B cell (primary cell): Measurements from ENCODE around the gene PPP1R36. TPM values are rescaled to one million over a fixed set of nuclear protein-coding genes. Genes with fewer than 3 reads are reported as not detected.
"Not testable (repeated sequence)": the region's sequence is repeated elsewhere in the genome, so short reads cannot be mapped to it uniquely, and the experiment has no call there.

ENCODE experiments used
- ATAC-seq: fragments of 200-7000 bp; cut with Tn5 transposase; one replicate; pipeline ENCODE4 v1.10.0; 2021; ENCODE audit warnings: low read depth, mild to moderate bottlenecking, moderate number of reproducible peaks, moderate library complexity
- CTCF ChIA-PET: fragments of 350-600 bp; sonication (Branson Sonifier 250); formaldehyde crosslinking; loops from one replicate; lab custom pipeline; 2021; ENCODE audit warnings: antibody characterized with exemption, inconsistent platforms; lab: Charles Lee
- POLR2A ChIA-PET: fragments of 350-600 bp; sonication (Branson Sonifier 250); formaldehyde crosslinking; loops from one replicate; lab custom pipeline; 2021; ENCODE audit warnings: antibody characterized with exemption; lab: Charles Lee
- DNase-seq: peaks from one replicate; pipeline ENCODE4 v3.0.0; 2013
- H2AFZ ChIP-seq: 2 replicates; pipeline ENCODE4 v1.6.1; 2012; ENCODE audit warnings: mild to moderate bottlenecking, low read depth, low read length; ENCODE audit not compliant: insufficient read depth, poor library complexity, severe bottlenecking
- H3K27ac ChIP-seq, 2 donors: 1 replicate in 1 of 2; 2 replicates in 1 of 2; pipeline ENCODE4 v1.5.1; 2012 to 2013; ENCODE audit warnings: low read length in 2 of 2, mild to moderate bottlenecking in 2 of 2, moderate library complexity in 1 of 2
- H3K27me3 ChIP-seq, 4 experiments: fragments of 200-600 bp in 1 of 4; sonication (generic) in 1 of 4; replicated peaks in 1 of 4; 1 replicate in 2 of 4; 2 replicates in 2 of 4; pipeline versions ENCODE4 v1.6.1 to v1.7.0; 2013 to 2016; ENCODE audit warnings: low read length in 3 of 4, mild to moderate bottlenecking in 2 of 4, mixed read lengths in 1 of 4, moderate library complexity in 1 of 4; ENCODE audit not compliant: insufficient read depth in 4 of 4, control insufficient read depth in 3 of 4; ENCODE audit errors: control extremely low read depth in 1 of 4
- H3K36me3 ChIP-seq, 2 experiments: replicated peaks in 1 of 2; 1 replicate in 1 of 2; 2 replicates in 1 of 2; pipeline versions ENCODE4 v1.6.1 to v1.7.1; 2013; ENCODE audit warnings: low read length in 1 of 2; ENCODE audit not compliant: insufficient read depth in 2 of 2, control insufficient read depth in 1 of 2; ENCODE audit errors: control extremely low read depth in 1 of 2, extremely low read depth in 1 of 2
- H3K4me1 ChIP-seq, 2 donors: fragments of 200-600 bp in 1 of 2; sonication (generic) in 1 of 2; 1 replicate in 1 of 2; 2 replicates in 1 of 2; pipeline versions ENCODE4 v1.5.1 to v1.6.1; 2013 to 2017; ENCODE audit warnings: low read length in 2 of 2; ENCODE audit not compliant: control insufficient read depth in 2 of 2, insufficient read depth in 2 of 2
- H3K4me2 ChIP-seq: replicated peaks from 2 replicates; pipeline ENCODE3; 2012; ENCODE audit warnings: mild to moderate bottlenecking, low read depth, low read length; ENCODE audit not compliant: poor library complexity, severe bottlenecking
- H3K4me3 ChIP-seq, 5 experiments: fragments of 200-600 bp in 1 of 5; sonication (generic) in 1 of 5; 1 replicate in 3 of 5; 2 replicates in 2 of 5; pipeline versions ENCODE4 v1.5.1 to v1.7.0; 2011 to 2016; ENCODE audit warnings: low read length in 4 of 5, mild to moderate bottlenecking in 4 of 5, low read depth in 2 of 5, control low read depth in 1 of 5, moderate library complexity in 1 of 5; ENCODE audit not compliant: insufficient read depth in 1 of 5; ENCODE audit errors: control extremely low read depth in 1 of 5, extremely low read depth in 1 of 5
- H3K79me2 ChIP-seq: fragments of 200-600 bp; sonication (generic); one replicate; pipeline ENCODE4 v1.6.0; 2016; ENCODE audit warnings: low read length; ENCODE audit not compliant: control insufficient read depth, insufficient read depth
- H3K9ac ChIP-seq: fragments of 200-600 bp; sonication (generic); 2 replicates; pipeline ENCODE4 v1.6.1; 2017; ENCODE audit warnings: mild to moderate bottlenecking, low read length, moderate library complexity
- H3K9me3 ChIP-seq, 3 donors: one replicate each; pipeline versions ENCODE4 v1.6.1 to v1.7.1; 2013; ENCODE audit warnings: low read length in 2 of 3; ENCODE audit not compliant: control insufficient read depth in 2 of 3, insufficient read depth in 1 of 3; ENCODE audit errors: control extremely low read depth in 1 of 3
- H4K20me1 ChIP-seq: 2 replicates; pipeline ENCODE4 v1.6.0; 2012; ENCODE audit warnings: mild to moderate bottlenecking, low read length; ENCODE audit not compliant: insufficient read depth, control insufficient read depth, poor library complexity, severe bottlenecking
- H3K27ac Mint-ChIP-seq: one replicate; pipeline ENCODE4 v1.8.0; 2021; ENCODE audit warnings: mixed read lengths
- H3K27me3 Mint-ChIP-seq: one replicate; pipeline ENCODE4 v1.8.0; 2021; ENCODE audit warnings: mixed read lengths
- H3K4me1 Mint-ChIP-seq: one replicate; pipeline ENCODE4 v1.8.0; 2021; ENCODE audit warnings: mixed read lengths
- H3K4me3 Mint-ChIP-seq: one replicate; pipeline ENCODE4 v1.8.0; 2021; ENCODE audit warnings: mixed read lengths
- H3K9me3 Mint-ChIP-seq: one replicate; pipeline ENCODE4 v1.8.0; 2022; ENCODE audit warnings: mixed read lengths; ENCODE audit not compliant: insufficient read depth
- CTCF ChIP-seq: fragments of 200-600 bp; IDR thresholded peaks from one replicate; pipeline ENCODE4 v1.8.0; 2022; ENCODE audit warnings: antibody characterized with exemption, mild to moderate bottlenecking
- EZH2 ChIP-seq: IDR thresholded peaks from 2 replicates; pipeline ENCODE4 v1.6.1; 2012; ENCODE audit warnings: borderline replicate concordance, low read depth, mild to moderate bottlenecking, moderate library complexity, low read length; ENCODE audit not compliant: insufficient read depth, poor library complexity, severe bottlenecking
- WGBS: methylation state at CpG from one replicate; pipeline ENCODE4 v1.1.5; 2013; ENCODE audit warnings: missing lambda C conversion rate; ENCODE audit not compliant: insufficient coverage; 5-methylcytosine and 5-hydroxymethylcytosine counted together
- intact Hi-C: fragments of 100-400 bp; cut with micrococcal nuclease; formaldehyde crosslinking; loops from one replicate; pipeline ENCODE4 v1.10.0; 2022
- polyA plus RNA-seq: library from polyadenylated mRNA; depleted of rRNA; stranded (reverse); fragments of >200 nt; gene quantifications from 2 replicates; pipeline ENCODE4 v1.2.3, GENCODE V29; 2012
- total RNA-seq, 2 donors: library from RNA; stranded (reverse); fragments of 120-200 nt in 1 of 2; gene quantifications; 1 replicate in 1 of 2; 2 replicates in 1 of 2; pipeline versions ENCODE4 v1.2.3 to v1.2.4, GENCODE V29; 2013 to 2022

The PPP1R36 gene
- total and polyA plus RNA-seq, 2 donors (not counting 1 experiment from before 2014, with no cell fraction given), result 0.06 TPM; not detected in 1

DNA sequence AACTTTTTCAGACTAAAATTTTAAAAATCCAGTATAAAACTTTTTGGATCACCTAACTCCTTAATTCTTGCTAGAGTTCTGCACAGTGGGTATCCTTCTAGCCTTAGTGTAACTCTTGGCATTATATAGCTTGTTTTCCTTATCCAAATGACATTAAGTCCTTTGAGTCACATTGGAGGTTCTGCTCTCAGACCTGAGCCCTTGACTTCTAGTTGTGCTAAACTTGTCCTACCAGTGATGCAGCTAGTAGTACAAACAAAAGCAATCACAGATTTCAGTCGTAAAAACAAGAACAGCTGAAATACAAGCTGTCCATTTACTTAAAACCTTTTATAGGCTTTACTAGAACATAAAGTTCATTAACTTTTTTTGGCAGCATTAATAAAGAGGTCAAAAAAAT is 34.7 kb upstream of the PPP1R36 start:
- Histone ChIP-seq H3K4me1 (peaks cover 23 to 33% of the 10 kb centered on the region in 2 donors), H3K9me3 (no peaks in the 10 kb centered on the region), H2AFZ (no peak overlapping the region), H3K4me2 (no peak overlapping the region), H3K36me3 (peaks cover 0 to 7% of the 10 kb centered on the region in 2 experiments), H3K9ac (no peak overlapping the region), H3K4me3 (no peak overlapping the region), H3K27ac (no peak overlapping the region), H4K20me1 (peaks cover 85% of the 10 kb centered on the region), H3K27me3 (no peaks in the 10 kb centered on the region), H3K79me2 (peaks cover 98% of the 10 kb centered on the region)
- no peak overlapping the region for H3K4me3 Mint-ChIP-seq
- H3K27me3 Mint-ChIP-seq, result no peaks in the 10 kb centered on the region
- DNase-seq, result no peak
- no CpG with 5 or more reads among the region's 1 CpG for WGBS
- ATAC-seq, result no peak
- intact Hi-C loops, result no loop called here
- no peak overlapping the region for H3K27ac Mint-ChIP-seq
- no peak for TF ChIP-seq EZH2
- no peak for TF ChIP-seq CTCF
- POLR2A ChIA-PET, result interaction anchor here (0.7 kb wide), 1 partner anchor 13 kb away, joined by 4 read pairs; no protein-coding TSS in a partner anchor
- CTCF ChIA-PET, result interaction anchor here (0.7 to 10.3 kb wide), 7 partner anchors 12 to 852 kb away, joined by 3 to 92 read pairs (median 3); no protein-coding TSS in a partner anchor
- peaks cover 67% of the 10 kb centered on the region for H3K4me1 Mint-ChIP-seq
- no peaks in the 10 kb centered on the region for H3K9me3 Mint-ChIP-seq

GRCh38 chr14:64516969-64517368 is 32.8 kb upstream of the PPP1R36 start:
- H3K27ac ChIP-seq, result no peak overlapping the region
- no peak overlapping the region for H3K9ac ChIP-seq
- DNase-seq (no peak), ATAC-seq (no peak)
- H3K4me2 ChIP-seq, result peak overlapping the region; percentile 4
- Mint-ChIP-seq H3K27ac (no peak overlapping the region), H3K4me3 (no peak overlapping the region), H3K9me3 (no peaks in the 10 kb centered on the region), H3K4me1 (peaks cover 49% of the 10 kb centered on the region), H3K27me3 (no peaks in the 10 kb centered on the region)
- ChIA-PET CTCF (interaction anchor here (1.1 to 10.3 kb wide), 4 partner anchors 14 to 87 kb away, joined by 3 to 92 read pairs (median 8); no protein-coding TSS in a partner anchor), POLR2A (no interaction called here)
- no peak for TF ChIP-seq EZH2
- TF ChIP-seq CTCF, result no peak
- no peak overlapping the region for H3K4me3 ChIP-seq
- no peaks in the 10 kb centered on the region for H3K9me3 ChIP-seq
- H4K20me1 ChIP-seq, result peaks cover 87% of the 10 kb centered on the region
- H3K36me3 ChIP-seq, result peaks cover 0 to 15% of the 10 kb centered on the region in 2 experiments
- H2AFZ ChIP-seq, result no peak overlapping the region
- H3K27me3 ChIP-seq, result no peaks in the 10 kb centered on the region
- intact Hi-C loops, result no loop called here
- H3K4me1 ChIP-seq, result peaks cover 6 to 16% of the 10 kb centered on the region in 2 donors
- WGBS, result no CpG with 5 or more reads among the region's 1 CpG
- H3K79me2 ChIP-seq, result peaks cover 88% of the 10 kb centered on the region

DNA sequence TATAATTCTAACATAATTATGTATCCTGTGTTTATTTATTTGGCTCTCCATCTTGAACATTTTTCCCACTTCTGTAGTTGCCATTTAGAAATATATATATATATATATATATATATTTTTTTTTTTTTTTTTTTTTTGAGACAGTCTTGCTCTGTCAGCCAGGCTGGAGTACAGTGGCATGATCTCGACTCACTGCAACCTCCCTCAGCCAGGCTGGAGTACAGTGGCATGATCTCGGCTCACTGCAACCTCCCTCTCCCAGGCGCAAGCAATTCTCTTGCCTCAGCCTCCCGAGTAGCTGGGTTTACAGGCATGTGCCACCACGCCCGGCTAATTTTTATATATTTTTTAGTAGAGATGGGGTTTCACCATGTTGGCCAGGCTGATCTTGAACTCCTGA is 32.1 kb upstream of the PPP1R36 start:
- H3K4me3 ChIP-seq, POLR2A ChIA-PET, H3K27me3 ChIP-seq, H3K4me3 Mint-ChIP-seq, H3K27me3 Mint-ChIP-seq, H3K4me2 ChIP-seq, H3K27ac ChIP-seq, H3K27ac Mint-ChIP-seq, H2AFZ ChIP-seq, intact Hi-C loops, H3K9me3 ChIP-seq, H3K9me3 Mint-ChIP-seq, DNase-seq, H3K9ac ChIP-seq, ATAC-seq: not testable (repeated sequence)
- Histone ChIP-seq H3K36me3 (peaks cover 0 to 21% of the 10 kb centered on the region in 2 experiments), H3K79me2 (peaks cover 81% of the 10 kb centered on the region), H3K4me1 (peaks cover 3 to 11% of the 10 kb centered on the region in 2 donors), H4K20me1 (peaks cover 87% of the 10 kb centered on the region)
- 100% methylated on average over 2 of the region's 6 CpGs for WGBS
- peaks cover 43% of the 10 kb centered on the region for H3K4me1 Mint-ChIP-seq
- CTCF ChIA-PET, result interaction anchor here (10.3 kb wide), 1 partner anchor 37 kb away, joined by 92 read pairs; no protein-coding TSS in a partner anchor
